Measurements from ENCODE around the gene DNAH10. TPM values are rescaled to one million over a fixed set of nuclear protein-coding genes. Genes with fewer than 3 reads are reported as not detected.

The DNAH10 gene
- total RNA-seq, 6 experiments from 2014 or later = 0.19 to 1.1 (median 0.64) TPM

GRCh38 chr12:123861392-123861791 lies 99.3 kb downstream of the DNAH10 start:
- H3K27ac Mint-ChIP-seq = no peak overlapping the region
- no peaks in the 10 kb centered on the region for H3K4me1 Mint-ChIP-seq (ENCODE audit: low read depth)
- no peak for DNase-seq
- peaks cover 25% of the 10 kb centered on the region for H3K27me3 Mint-ChIP-seq (ENCODE audit: insufficient read depth)
- no peak overlapping the region for H3K4me3 Mint-ChIP-seq
- TF ChIP-seq CTCF (IDR thresholded peaks at IDR 0.05) = no peak
- H3K36me3 Mint-ChIP-seq (ENCODE audit: low read depth) = no peaks in the 10 kb centered on the region
- H3K9me3 Mint-ChIP-seq = peaks cover 4% of the 10 kb centered on the region; the same call in 1 of the 2 replicates

- TF ChIP-seq CTCF (IDR thresholded peaks at IDR 0.05) = no peak
- Mint-ChIP-seq H3K27me3 (ENCODE audit: insufficient read depth) (peaks cover 54% of the 10 kb centered on the region), H3K27ac (no peak overlapping the region), H3K9me3 (peaks cover 3% of the 10 kb centered on the region; the same call in 1 of the 2 replicates), H3K36me3 (ENCODE audit: low read depth) (no peaks in the 10 kb centered on the region), H3K4me1 (ENCODE audit: low read depth) (no peaks in the 10 kb centered on the region), H3K4me3 (no peak overlapping the region)
- DNase-seq = no peak
Measured at GRCh38 chr12:123867141-123867540, 105.0 kb downstream of the DNAH10 start.

GRCh38 chr12:123868791-123869190 lies 106.7 kb downstream of the DNAH10 start:
- peaks cover 57% of the 10 kb centered on the region for H3K27me3 Mint-ChIP-seq (ENCODE audit: insufficient read depth)
- H3K27ac Mint-ChIP-seq = no peak overlapping the region
- H3K4me1 Mint-ChIP-seq (ENCODE audit: low read depth) = no peaks in the 10 kb centered on the region
- no peak for TF ChIP-seq CTCF (IDR thresholded peaks at IDR 0.05)
- H3K4me3 Mint-ChIP-seq = no peak overlapping the region
- DNase-seq = no peak
- no peaks in the 10 kb centered on the region for H3K36me3 Mint-ChIP-seq (ENCODE audit: low read depth)
- H3K9me3 Mint-ChIP-seq = no peaks in the 10 kb centered on the region

GRCh38 chr12:123873793-123874192 lies 111.7 kb downstream of the DNAH10 start:
- Mint-ChIP-seq H3K27ac (no peak overlapping the region), H3K4me1 (ENCODE audit: low read depth) (no peaks in the 10 kb centered on the region), H3K4me3 (no peak overlapping the region), H3K9me3 (no peaks in the 10 kb centered on the region), H3K27me3 (ENCODE audit: insufficient read depth) (peaks cover 57% of the 10 kb centered on the region), H3K36me3 (ENCODE audit: low read depth) (no peaks in the 10 kb centered on the region)
- no peak for TF ChIP-seq CTCF (IDR thresholded peaks at IDR 0.05)
- no peak for DNase-seq

- no peak for TF ChIP-seq CTCF (IDR thresholded peaks at IDR 0.05)
- no peak overlapping the region for H3K4me3 Mint-ChIP-seq
- H3K36me3 Mint-ChIP-seq (ENCODE audit: low read depth) = no peaks in the 10 kb centered on the region
- DNase-seq = no peak
- H3K27me3 Mint-ChIP-seq (ENCODE audit: insufficient read depth) = peaks cover 49% of the 10 kb centered on the region
- H3K4me1 Mint-ChIP-seq (ENCODE audit: low read depth) = no peaks in the 10 kb centered on the region
- H3K9me3 Mint-ChIP-seq = no peaks in the 10 kb centered on the region
- H3K27ac Mint-ChIP-seq = no peak overlapping the region
Measured at GRCh38 chr12:123877968-123878367, 115.9 kb downstream of the DNAH10 start.

- no peak overlapping the region for H3K27ac Mint-ChIP-seq
- peaks cover 51% of the 10 kb centered on the region for H3K27me3 Mint-ChIP-seq (ENCODE audit: insufficient read depth)
- no peak for TF ChIP-seq CTCF (IDR thresholded peaks at IDR 0.05)
- no peak overlapping the region for H3K4me3 Mint-ChIP-seq
- H3K36me3 Mint-ChIP-seq (ENCODE audit: low read depth) = no peaks in the 10 kb centered on the region
- no peak for DNase-seq
- H3K9me3 Mint-ChIP-seq = no peaks in the 10 kb centered on the region
- H3K4me1 Mint-ChIP-seq (ENCODE audit: low read depth) = no peaks in the 10 kb centered on the region
Measured at GRCh38 chr12:123879101-123879500, 117.0 kb downstream of the DNAH10 start.
